Measurements from ENCODE around the gene AICDA.

GRCh38 chr12:8553088-8553627 lies 59.5 kb downstream of the AICDA start:
- peak; percentile 23; the same call in 1 of the 2 replicates for TF ChIP-seq CTCF (IDR thresholded peaks at IDR 0.05; ENCODE audit: low read depth, low read length)
- no peak for TF ChIP-seq EZH2phosphoT487 (IDR thresholded peaks at IDR 0.05; ENCODE audit: low read depth)

Data from OCI-LY3 (cell line).